Measurements from ENCODE around the gene GTSF1L. TPM values are rescaled to one million over a fixed set of nuclear protein-coding genes. Genes with fewer than 3 reads are reported as not detected.

The GTSF1L gene
- total and polyA plus RNA-seq, 8 donors: not detected

DNA sequence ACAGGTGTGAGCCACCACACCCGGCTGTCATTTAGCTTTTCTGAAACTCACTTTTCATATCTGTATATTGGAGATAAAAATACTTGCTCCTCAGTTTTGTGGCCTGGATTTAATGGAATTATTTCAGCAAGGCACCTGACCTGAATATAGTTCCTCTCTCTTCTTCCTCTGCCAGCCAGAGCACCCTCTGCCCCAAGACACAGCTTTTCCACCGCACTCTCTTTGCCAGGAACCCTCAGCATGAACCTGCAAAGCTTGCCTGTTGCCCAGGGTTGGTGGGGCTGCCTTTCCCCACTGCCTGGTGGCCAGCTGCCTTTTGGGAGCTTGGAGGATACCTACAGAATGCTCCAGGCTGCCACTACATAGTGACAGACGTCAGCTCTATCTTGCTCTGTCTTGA, 3.1 kb downstream of the GTSF1L start:
- intact Hi-C loops (cut with DNase I): no loop called here
- Histone ChIP-seq H3K4me1 (no peaks in the 10 kb centered on the region), H3K27ac (no peak overlapping the region), H3K4me3 (no peak overlapping the region), H3K36me3 (no peaks in the 10 kb centered on the region), H3K27me3 (no peaks in the 10 kb centered on the region), H3K9me3 (no peaks in the 10 kb centered on the region)
- DNase-seq (no peak), ATAC-seq (no peak)
- TF ChIP-seq, protein P1, sequence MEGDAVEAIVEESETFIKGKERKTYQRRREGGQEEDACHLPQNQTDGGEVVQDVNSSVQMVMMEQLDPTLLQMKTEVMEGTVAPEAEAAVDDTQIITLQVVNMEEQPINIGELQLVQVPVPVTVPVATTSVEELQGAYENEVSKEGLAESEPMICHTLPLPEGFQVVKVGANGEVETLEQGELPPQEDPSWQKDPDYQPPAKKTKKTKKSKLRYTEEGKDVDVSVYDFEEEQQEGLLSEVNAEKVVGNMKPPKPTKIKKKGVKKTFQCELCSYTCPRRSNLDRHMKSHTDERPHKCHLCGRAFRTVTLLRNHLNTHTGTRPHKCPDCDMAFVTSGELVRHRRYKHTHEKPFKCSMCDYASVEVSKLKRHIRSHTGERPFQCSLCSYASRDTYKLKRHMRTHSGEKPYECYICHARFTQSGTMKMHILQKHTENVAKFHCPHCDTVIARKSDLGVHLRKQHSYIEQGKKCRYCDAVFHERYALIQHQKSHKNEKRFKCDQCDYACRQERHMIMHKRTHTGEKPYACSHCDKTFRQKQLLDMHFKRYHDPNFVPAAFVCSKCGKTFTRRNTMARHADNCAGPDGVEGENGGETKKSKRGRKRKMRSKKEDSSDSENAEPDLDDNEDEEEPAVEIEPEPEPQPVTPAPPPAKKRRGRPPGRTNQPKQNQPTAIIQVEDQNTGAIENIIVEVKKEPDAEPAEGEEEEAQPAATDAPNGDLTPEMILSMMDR (IDR thresholded peaks at IDR 0.05): no peak

DNA sequence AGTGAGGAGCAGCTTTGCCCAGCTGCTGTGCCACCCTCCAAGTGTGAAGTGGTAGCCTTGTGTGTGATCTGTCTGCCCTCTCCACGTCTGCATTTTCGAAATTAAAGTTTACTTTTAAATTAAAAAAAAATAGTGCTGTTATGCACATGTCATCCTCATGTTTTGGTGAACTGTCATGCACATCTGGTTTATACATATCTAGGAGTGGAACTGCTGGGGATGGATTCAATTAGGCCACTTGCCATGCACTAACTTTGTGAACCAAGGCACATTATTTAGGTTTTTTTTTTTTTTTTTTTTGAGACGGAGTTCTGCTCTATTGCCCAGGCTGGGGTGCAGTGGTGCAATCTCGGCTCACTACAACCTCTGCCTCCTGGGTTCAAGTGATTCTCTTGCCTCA, 3.6 kb downstream of the GTSF1L start:
- DNase-seq (no peak), ATAC-seq (no peak)
- Histone ChIP-seq H3K27ac (no peak overlapping the region), H3K27me3 (no peaks in the 10 kb centered on the region), H3K4me3 (no peak overlapping the region), H3K9me3 (no peaks in the 10 kb centered on the region), H3K36me3 (no peaks in the 10 kb centered on the region), H3K4me1 (no peaks in the 10 kb centered on the region)
- intact Hi-C loops (cut with DNase I): no loop called here
- TF ChIP-seq, protein P1 (IDR thresholded peaks at IDR 0.05): no peak

DNA sequence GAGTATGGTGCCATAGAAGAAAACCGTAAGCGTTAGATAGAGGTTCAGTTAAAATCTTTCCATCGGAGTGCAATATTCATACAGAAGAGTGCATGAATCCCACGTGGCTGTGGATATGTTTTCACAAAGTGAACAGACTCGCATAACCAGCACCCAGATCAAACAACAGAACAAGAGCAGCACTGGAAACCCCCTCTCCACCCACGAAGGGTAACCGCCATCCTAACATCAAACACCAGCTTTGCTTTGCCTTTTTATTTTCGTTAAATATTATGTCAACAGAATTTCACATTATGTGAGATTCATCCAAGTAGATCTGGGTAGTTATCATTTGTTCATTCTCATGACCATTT, 4.7 kb downstream of the GTSF1L start:
- H3K36me3 ChIP-seq: no peaks in the 10 kb centered on the region
- H3K9me3 ChIP-seq: no peaks in the 10 kb centered on the region
- H3K4me3 ChIP-seq: no peak overlapping the region
- no peak for DNase-seq
- TF ChIP-seq, protein P1 (IDR thresholded peaks at IDR 0.05): no peak
- H3K27me3 ChIP-seq: no peaks in the 10 kb centered on the region
- intact Hi-C loops (cut with DNase I): no loop called here
- no peak for ATAC-seq
- H3K27ac ChIP-seq: no peak overlapping the region
- no peaks in the 10 kb centered on the region for H3K4me1 ChIP-seq

DNA sequence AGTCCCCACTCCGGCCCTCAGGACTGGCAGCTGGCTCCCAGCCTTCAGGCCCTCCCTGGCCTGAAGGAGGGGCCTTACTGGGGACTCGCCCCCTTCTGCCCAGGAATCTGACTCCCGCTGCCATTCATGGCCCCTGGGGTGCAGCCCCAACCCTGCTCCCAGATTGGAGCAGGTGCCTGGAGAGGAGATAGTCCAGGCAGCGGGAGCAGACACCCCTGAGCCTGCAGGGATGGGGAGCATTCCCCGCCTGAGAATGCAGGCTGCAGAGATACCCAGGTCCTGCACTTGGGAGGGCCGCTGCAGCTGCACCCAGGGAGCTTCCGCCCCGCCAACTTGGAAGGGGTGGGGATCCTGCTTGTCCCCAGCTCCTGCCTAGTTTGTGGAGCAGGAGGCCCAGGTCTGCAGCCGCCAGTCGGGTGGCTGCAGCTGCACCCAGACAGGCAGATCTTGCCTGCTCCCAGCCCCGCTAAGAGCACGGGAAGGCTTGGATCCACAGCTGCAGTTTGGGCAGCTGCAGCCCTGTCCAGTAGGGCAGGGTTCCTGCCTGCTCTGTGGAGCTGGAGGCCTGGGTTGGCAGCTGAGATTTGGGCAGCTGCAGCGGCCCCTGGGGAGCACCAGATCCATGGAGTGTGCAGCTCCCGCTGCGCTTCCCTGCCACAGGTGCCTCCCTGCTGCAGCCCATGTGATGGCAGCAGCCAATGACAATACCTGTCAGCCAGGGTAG, 5.2 kb downstream of the GTSF1L start:
- Histone ChIP-seq H3K4me3 (no peak overlapping the region), H3K27me3 (no peaks in the 10 kb centered on the region), H3K9me3 (no peaks in the 10 kb centered on the region), H3K36me3 (no peaks in the 10 kb centered on the region), H3K4me1 (no peaks in the 10 kb centered on the region), H3K27ac (no peak overlapping the region)
- DNase-seq (no peak), ATAC-seq (peak; percentile 77)
- TF ChIP-seq, protein P1 (IDR thresholded peaks at IDR 0.05): no peak
- intact Hi-C loops (cut with DNase I): no loop called here

DNA sequence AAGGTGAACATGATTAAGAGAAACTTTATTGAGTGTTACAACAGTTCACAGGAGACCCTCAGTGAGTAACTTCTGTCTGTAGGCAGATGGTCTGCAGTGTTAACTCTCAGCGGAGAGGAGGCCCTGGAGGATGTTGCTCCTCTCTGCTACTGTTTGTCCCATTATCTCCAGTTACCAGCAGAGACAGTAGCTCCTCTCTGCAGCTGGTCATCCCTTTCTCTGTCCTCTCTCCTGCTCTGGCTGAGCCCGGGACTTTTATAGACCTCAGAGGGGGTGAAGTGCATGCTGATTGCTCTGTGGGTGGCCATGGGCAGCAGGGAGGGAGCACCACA, 5.7 kb downstream of the GTSF1L start:
- no peaks in the 10 kb centered on the region for H3K27me3 ChIP-seq
- H3K27ac ChIP-seq: no peak overlapping the region
- no peaks in the 10 kb centered on the region for H3K36me3 ChIP-seq
- H3K4me1 ChIP-seq: no peaks in the 10 kb centered on the region
- ATAC-seq: no peak
- intact Hi-C loops (cut with DNase I): no loop called here
- TF ChIP-seq, protein P1 (IDR thresholded peaks at IDR 0.05): no peak
- no peaks in the 10 kb centered on the region for H3K9me3 ChIP-seq
- no peak for DNase-seq
- no peak overlapping the region for H3K4me3 ChIP-seq
